Hepatocyte (in vitro differentiated cells): ENCODE measurements around the gene TRIM16.
"Not testable (repeated sequence)": the region's sequence is repeated elsewhere in the genome, so short reads cannot be mapped to it uniquely, and the experiment has no call there.

Experiments
- CTCF ChIP-seq: fragments of 200-600 bp; sonication (generic); IDR thresholded peaks from 2 replicates; pipeline ENCODE4 v1.5.1; 2016; ENCODE audit warnings: antibody characterized with exemption, mild to moderate bottlenecking; ENCODE audit not compliant: poor library complexity
- EZH2 ChIP-seq: fragments of 200-600 bp; sonication (generic); IDR thresholded peaks from 2 replicates; pipeline ENCODE4 v1.6.1; 2016; ENCODE audit warnings: antibody characterized with exemption, mild to moderate bottlenecking, borderline replicate concordance
- EZH2phosphoT487 ChIP-seq: fragments of 200-600 bp; sonication (generic); IDR thresholded peaks from one replicate; pipeline ENCODE4 v1.6.1; 2018; ENCODE audit warnings: antibody characterized with exemption, mild to moderate bottlenecking, low read depth, moderate library complexity; ENCODE audit not compliant: unreplicated experiment, severe bottlenecking

- not testable (repeated sequence) for TF ChIP-seq CTCF, EZH2, EZH2phosphoT487
Observed at GRCh38 chr17:15708879-15709278, 24.8 kb upstream of the TRIM16 start.
